ENCODE results near the gene ADCY10. TPM values are rescaled to one million over a fixed set of nuclear protein-coding genes. Genes with fewer than 3 reads are reported as not detected.

Gene ADCY10
- total RNA-seq, 1 experiment from 2014 or later = 0.46 TPM

- no peak overlapping the region for H3K4me2 ChIP-seq
- BruUV-seq (replicated peaks) = no TSS peak
- no peaks in the 10 kb centered on the region for H3K9me2 ChIP-seq (ENCODE audit: insufficient read depth)
- no peak overlapping the region for H3K4me3 ChIP-seq
- no peaks in the 10 kb centered on the region for H4K20me1 ChIP-seq (ENCODE audit: insufficient read depth)
- peaks cover 17% of the 10 kb centered on the region; the same call in 1 of the 2 replicates for H3K79me2 ChIP-seq (ENCODE audit: low read depth)
- ChIA-PET POLR2A (ENCODE audit: unreplicated experiment) (no interaction called here), CTCF (no interaction called here)
- peaks cover 26% of the 10 kb centered on the region for H3F3A ChIP-seq (ENCODE audit: insufficient read depth, low read depth)
- no peak overlapping the region; the same call in 1 of the 2 replicates for H3K27ac ChIP-seq
- intact Hi-C loops (cut with micrococcal nuclease; ENCODE audit: unreplicated experiment) = no loop called here
- H3K27me3 ChIP-seq (ENCODE audit: insufficient read depth, low read depth) = no peaks in the 10 kb centered on the region
- H3K4me1 ChIP-seq (replicated peaks; ENCODE audit: insufficient read depth) = peaks cover 35% of the 10 kb centered on the region
- no peak overlapping the region for H2AFZ ChIP-seq
- H3K9me3 ChIP-seq (ENCODE audit: insufficient read depth, low read depth) = no peaks in the 10 kb centered on the region
- H3K36me3 ChIP-seq (ENCODE audit: low read depth) = peaks cover 3% of the 10 kb centered on the region; the same call in 1 of the 2 replicates
- no peak for DNase-seq
- no peak for TF ChIP-seq CTCF (conservative IDR thresholded peaks at IDR 0.05)
- TF ChIP-seq EZH2 (IDR thresholded peaks at IDR 0.05; ENCODE audit: low read depth) = no peak
Measured at GRCh38 chr1:167924102-167924501, 10.2 kb upstream of the ADCY10 start.

- Histone ChIP-seq H3K27me3 (ENCODE audit: insufficient read depth, low read depth) (no peaks in the 10 kb centered on the region), H3K9me2 (ENCODE audit: insufficient read depth) (no peaks in the 10 kb centered on the region), H3K4me2 (peak overlapping the region; percentile 27), H2AFZ (no peak overlapping the region), H3F3A (ENCODE audit: insufficient read depth, low read depth) (peaks cover 26% of the 10 kb centered on the region), H3K4me1 (replicated peaks; ENCODE audit: insufficient read depth) (peaks cover 35% of the 10 kb centered on the region), H3K79me2 (ENCODE audit: low read depth) (peaks cover 11% of the 10 kb centered on the region; the same call in 1 of the 2 replicates), H3K27ac (peak overlapping the region; percentile 69), H4K20me1 (ENCODE audit: insufficient read depth) (no peaks in the 10 kb centered on the region), H3K9me3 (ENCODE audit: insufficient read depth, low read depth) (no peaks in the 10 kb centered on the region), H3K36me3 (ENCODE audit: low read depth) (peaks cover 3% of the 10 kb centered on the region; the same call in 1 of the 2 replicates), H3K4me3 (no peak overlapping the region)
- ChIA-PET CTCF (no interaction called here), POLR2A (ENCODE audit: unreplicated experiment) (no interaction called here)
- intact Hi-C loops (cut with micrococcal nuclease; ENCODE audit: unreplicated experiment) = no loop called here
- no peak for DNase-seq
- TF ChIP-seq CTCF (conservative IDR thresholded peaks at IDR 0.05) (no peak), EZH2 (IDR thresholded peaks at IDR 0.05; ENCODE audit: low read depth) (no peak)
- no TSS peak for BruUV-seq (replicated peaks)
Measured at GRCh38 chr1:167923324-167924056, 9.6 kb upstream of the ADCY10 start.

DNA sequence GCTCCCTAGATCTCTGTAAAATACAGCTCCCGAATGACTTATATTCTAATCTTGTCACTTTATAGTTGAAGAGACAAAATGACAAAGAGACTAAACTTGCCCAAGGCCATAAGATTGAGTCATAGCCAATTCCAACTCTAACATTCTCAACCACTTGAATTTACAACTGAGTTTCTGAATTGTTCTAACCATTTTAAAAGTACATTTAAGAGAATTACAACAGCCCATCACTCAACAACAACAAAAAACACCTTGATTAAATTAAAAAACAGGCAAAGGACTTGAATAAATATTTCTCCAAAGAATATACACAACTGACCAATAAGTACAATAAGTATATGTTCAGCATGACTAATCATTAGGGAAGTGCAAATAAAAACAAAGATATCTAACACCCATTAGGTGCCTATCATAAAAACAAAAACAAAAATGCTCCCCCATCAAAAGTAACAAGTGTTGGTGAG is 8.7 kb upstream of the ADCY10 start:
- H3K4me2 ChIP-seq = peak overlapping the region; percentile 27
- peak in 1 of 2 experiments; percentile 71 for DNase-seq
- H3K4me3 ChIP-seq = no peak overlapping the region; the same call in 1 of the 2 replicates
- H3K9me3 ChIP-seq (ENCODE audit: insufficient read depth, low read depth) = no peaks in the 10 kb centered on the region
- ChIA-PET CTCF (interaction anchor here (0.6 kb wide), 1 partner anchor 15 kb away, joined by 4 read pairs; no protein-coding TSS in a partner anchor), POLR2A (ENCODE audit: unreplicated experiment) (no interaction called here)
- H2AFZ ChIP-seq = no peak overlapping the region
- intact Hi-C loops (cut with micrococcal nuclease; ENCODE audit: unreplicated experiment) = no loop called here
- peaks cover 26% of the 10 kb centered on the region for H3F3A ChIP-seq (ENCODE audit: insufficient read depth, low read depth)
- H4K20me1 ChIP-seq (ENCODE audit: insufficient read depth) = no peaks in the 10 kb centered on the region
- BruUV-seq (replicated peaks) = no TSS peak
- H3K27me3 ChIP-seq (ENCODE audit: insufficient read depth, low read depth) = no peaks in the 10 kb centered on the region
- peaks cover 3% of the 10 kb centered on the region; the same call in 1 of the 2 replicates for H3K36me3 ChIP-seq (ENCODE audit: low read depth)
- peaks cover 11% of the 10 kb centered on the region; the same call in 1 of the 2 replicates for H3K79me2 ChIP-seq (ENCODE audit: low read depth)
- peaks cover 35% of the 10 kb centered on the region for H3K4me1 ChIP-seq (replicated peaks; ENCODE audit: insufficient read depth)
- peak overlapping the region; percentile 69 for H3K27ac ChIP-seq
- TF ChIP-seq EZH2 (IDR thresholded peaks at IDR 0.05; ENCODE audit: low read depth) (no peak), CTCF (conservative IDR thresholded peaks at IDR 0.05) (no peak)
- H3K9me2 ChIP-seq (ENCODE audit: insufficient read depth) = no peaks in the 10 kb centered on the region
